Fibroblast of skin of right biceps (primary cell): ENCODE results near the gene CNTN5.
"Not testable (repeated sequence)": the region's sequence is repeated elsewhere in the genome, so short reads cannot be mapped to it uniquely, and the experiment has no call there.

ENCODE experiments used
- DNase-seq: peaks from one replicate; pipeline ENCODE4 v3.0.0-alpha.2; 2013

The CNTN5 gene

GRCh38 chr11:99803501-99803900, 782.8 kb downstream of the CNTN5 start:
- DNase-seq = no peak

DNA sequence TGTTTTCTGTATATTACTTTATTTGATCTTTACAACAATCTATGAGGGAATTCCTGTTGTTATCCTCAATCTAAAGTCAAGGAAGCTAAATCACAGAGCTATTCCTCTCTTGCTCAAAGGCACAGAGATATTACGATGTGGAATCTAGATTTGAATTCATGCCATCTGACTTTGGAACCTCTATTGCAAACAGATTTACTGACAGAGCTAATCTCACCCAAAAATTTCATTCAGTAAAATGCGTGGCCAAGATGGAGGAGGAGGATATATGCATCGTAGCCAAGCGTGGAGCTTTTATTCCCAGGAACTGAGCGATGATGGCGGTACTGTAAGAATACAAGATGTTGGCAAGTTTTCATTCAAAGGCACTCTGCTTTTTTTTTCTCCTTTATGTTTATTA, 791.8 kb downstream of the CNTN5 start:
- no peak for DNase-seq

- no peak for DNase-seq
Observed at GRCh38 chr11:99814021-99814420, 793.3 kb downstream of the CNTN5 start.

- no peak for DNase-seq
Observed at GRCh38 chr11:99814738-99815137, 794.0 kb downstream of the CNTN5 start.

DNA sequence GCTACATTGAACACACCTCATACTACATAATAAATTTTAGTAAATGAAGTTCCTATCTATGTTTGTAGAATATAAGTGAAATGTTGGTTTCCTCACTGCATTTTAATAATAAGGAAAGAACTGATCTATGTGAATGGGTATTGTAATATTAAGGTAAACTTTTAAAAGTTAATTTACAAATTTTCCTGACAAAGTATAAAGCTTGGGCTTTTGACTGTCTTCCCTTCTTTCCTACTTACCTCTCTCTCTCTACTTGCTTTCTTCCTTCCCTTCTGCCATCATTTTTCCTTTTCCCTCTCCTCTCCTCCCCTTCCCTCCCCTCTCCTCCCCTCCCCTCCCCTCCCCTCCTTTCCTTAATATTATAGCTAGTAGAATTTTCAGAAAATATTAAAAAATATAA, 798.2 kb downstream of the CNTN5 start:
- no peak for DNase-seq

- DNase-seq = no peak
Observed at GRCh38 chr11:99822846-99823565, 802.3 kb downstream of the CNTN5 start.

- not testable (repeated sequence) for DNase-seq
Observed at GRCh38 chr11:99836739-99837138, 816.0 kb downstream of the CNTN5 start.

GRCh38 chr11:99841885-99842284, 821.1 kb downstream of the CNTN5 start:
- no peak for DNase-seq

- DNase-seq = peak; percentile 1
Observed at GRCh38 chr11:99865951-99866350, 845.2 kb downstream of the CNTN5 start.

DNA sequence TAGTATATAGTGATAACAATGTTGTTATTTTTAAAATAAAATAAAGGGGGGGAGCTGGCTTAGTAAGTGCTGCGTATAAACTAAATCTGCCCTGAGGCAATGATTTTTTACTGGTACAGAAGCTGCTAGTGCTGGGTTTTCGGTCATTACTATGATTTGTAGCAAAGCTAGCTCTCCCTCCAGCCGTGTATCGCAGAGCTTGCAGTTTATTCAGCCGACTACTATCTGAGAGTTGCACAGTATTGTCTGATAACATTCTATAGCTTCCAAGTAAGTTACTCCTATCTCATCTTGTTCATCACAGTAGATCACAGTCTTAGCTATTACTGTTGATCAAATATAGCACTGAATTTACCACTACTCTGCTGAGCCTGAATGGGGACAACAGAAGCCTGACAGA, 860.9 kb downstream of the CNTN5 start:
- no peak for DNase-seq

DNA sequence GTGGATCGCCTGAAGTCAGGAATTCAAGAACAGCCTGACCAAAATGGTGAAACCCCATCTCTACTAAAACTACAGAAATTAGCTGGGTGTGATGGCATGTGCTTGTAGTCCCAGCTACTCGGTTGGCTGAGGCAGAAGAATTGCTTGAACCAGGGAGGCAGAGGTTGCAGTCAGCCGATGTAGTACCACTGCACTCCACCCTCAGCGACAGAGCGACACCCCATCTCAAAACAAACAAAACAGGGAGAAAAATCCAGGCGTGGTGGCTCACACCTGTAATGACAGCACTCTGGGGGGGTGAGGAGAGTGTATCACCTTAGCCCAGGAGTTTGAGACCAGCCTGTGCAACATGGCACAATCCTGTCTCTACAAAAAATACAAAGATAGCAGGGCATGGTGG, 864.0 kb downstream of the CNTN5 start:
- DNase-seq = no peak

- no peak for DNase-seq
Observed at GRCh38 chr11:99887481-99887880, 866.7 kb downstream of the CNTN5 start.

DNA sequence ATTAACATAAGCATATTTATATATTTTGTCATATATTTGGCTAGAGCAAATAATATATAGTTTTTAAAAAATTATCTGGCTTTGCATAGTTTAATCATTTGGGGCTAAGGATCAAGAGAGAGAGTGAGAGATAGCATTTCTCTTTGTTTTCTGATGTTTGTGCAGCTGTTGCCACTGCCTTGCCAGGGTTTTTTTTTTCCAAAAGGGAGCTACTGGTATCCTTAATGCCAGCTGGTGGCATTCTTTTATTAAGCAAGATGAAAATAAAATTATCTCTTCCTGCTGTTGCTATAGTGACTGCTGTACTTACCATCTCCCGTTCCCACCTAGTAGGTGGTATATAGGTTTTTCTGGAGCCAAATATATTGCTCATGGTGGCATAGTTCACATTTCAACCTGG, 873.1 kb downstream of the CNTN5 start:
- no peak for DNase-seq

DNA sequence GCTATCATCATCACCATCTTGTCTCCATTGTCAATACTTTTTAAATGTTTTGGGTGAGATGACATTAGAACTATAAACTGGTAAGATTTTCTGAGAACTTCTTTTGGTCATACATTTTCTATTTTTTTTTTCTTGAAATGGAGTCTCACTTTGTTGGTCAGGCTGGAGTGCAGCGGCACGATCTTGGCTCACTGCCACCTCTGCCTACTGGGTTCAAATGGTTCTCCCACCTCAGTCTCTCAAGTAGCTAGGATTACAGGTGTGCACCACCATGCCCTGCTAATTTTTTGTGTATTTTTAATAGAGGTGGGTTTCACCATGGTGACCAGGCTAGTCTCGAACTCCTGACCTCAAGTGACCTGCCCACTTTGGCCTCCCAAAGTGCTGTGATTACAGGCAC, 880.4 kb downstream of the CNTN5 start:
- no peak for DNase-seq

DNA sequence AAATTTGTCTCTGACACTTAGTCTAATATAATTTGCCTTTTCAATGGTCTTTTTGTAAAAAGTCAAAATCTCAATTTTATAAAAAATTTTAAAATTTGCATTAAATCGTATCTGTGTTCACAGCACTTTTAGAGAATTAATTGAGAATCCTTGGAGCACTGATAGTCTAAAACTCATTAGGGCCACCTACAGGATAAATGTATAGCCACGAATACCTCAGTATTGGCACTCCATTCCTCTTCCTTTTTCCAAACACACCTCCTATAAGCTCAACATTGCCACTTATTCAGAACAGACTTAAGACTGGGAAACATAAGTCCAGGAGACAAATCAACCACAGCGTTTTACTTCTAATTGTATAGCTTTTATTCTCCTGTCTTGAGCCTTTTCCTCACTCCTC, 890.4 kb downstream of the CNTN5 start:
- no peak for DNase-seq

DNA sequence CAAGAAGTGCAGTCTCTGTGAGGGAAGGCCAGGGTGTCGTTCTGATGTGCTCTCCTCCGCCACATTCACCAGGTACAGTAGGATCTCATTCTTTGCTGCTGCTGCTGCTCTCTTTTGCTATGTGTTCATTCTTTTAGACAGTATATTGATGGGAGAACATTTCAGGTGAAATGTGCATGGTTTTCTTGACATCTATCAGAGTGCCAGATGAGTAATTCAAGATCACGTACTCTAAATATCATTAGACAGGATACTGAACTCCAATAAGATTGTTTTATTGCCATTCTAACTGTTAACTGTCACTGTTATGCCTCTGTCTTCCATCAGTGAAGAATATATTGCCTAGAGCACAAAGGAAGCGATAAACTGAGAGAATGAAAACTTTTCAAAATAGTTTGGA, 895.3 kb downstream of the CNTN5 start:
- DNase-seq = no peak

DNA sequence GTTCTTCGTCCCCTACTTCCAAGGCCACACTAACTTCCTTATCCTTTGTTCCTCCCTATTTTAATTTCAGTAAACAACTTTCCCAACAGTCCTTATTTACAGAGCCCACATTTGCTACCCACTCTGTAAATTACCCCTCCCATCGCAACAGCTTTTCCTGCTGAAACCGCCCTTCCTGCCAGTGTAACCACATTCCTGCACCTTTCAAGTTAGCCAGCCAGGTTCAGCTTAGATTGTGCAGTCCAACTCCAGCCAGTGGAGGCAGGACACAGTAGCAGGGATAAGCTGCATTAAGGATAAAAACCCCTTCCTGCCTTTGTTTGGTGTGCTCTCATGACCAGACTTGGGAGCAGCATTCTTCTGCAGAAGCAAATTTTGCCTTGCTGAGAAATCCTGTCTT, 898.0 kb downstream of the CNTN5 start:
- no peak for DNase-seq

- DNase-seq = no peak
Observed at GRCh38 chr11:99920956-99921355, 900.2 kb downstream of the CNTN5 start.

DNA sequence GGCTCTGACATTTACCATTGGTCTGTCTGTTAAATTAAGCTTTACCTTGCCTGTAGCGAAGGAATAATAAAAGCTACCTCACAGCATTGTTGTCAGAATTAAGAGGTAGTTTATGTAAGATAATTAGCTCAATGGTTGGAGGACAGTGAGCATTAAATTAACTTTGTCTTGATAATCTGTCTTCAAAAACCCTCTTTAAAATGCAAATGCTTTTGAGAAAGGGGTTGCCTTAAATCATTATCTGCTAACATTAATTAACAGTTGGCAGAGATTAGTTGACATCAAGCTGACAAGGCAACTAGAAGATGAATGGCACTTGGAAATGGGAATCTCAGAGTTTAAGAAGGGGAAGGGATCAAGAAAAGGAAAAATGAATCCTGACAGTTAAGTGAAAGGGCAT, 905.2 kb downstream of the CNTN5 start:
- DNase-seq = no peak

- no peak for DNase-seq
Observed at GRCh38 chr11:99932684-99933083, 911.9 kb downstream of the CNTN5 start.

GRCh38 chr11:99934008-99934407, 913.3 kb downstream of the CNTN5 start:
- DNase-seq = no peak

GRCh38 chr11:99937330-99937729, 916.6 kb downstream of the CNTN5 start:
- no peak for DNase-seq

DNA sequence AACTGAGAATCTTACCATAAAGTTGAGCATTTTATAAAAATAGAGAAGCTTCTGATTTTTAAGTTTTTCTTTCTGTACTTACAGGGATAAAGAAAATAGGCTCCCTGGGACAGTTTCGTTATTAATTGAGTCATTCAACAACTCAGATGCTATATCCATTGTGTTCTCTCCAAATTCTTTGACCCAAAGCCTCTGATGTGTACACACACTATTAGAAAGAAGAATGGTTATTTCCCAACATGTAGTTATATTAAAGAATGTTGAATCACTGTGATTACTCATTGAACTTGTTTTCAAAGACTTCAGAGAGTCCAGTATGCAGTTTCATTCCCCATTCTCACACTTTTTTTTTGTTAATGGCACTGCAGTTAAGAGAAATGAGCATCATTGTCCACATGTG, 932.1 kb downstream of the CNTN5 start:
- no peak for DNase-seq

GRCh38 chr11:99960536-99960935, 939.8 kb downstream of the CNTN5 start:
- no peak for DNase-seq

DNA sequence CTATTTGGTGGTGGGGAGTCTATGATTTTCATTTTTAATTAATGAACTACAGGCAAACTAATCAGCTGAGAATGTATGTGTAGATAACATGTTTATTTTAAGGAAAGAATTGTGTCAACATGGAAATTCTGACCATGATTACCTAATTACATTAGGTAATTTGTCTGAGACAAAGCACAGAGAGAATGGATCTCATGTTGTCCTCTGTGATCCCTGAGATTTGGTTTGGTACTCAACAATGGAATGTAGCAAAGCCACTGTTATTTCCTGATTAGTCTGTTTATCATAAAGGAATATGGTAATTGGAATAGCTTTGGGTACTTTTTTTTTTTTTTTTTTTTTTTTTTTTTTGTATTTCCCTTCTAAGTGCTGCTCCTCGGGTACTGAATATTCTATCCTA, 947.6 kb downstream of the CNTN5 start:
- DNase-seq = no peak

DNA sequence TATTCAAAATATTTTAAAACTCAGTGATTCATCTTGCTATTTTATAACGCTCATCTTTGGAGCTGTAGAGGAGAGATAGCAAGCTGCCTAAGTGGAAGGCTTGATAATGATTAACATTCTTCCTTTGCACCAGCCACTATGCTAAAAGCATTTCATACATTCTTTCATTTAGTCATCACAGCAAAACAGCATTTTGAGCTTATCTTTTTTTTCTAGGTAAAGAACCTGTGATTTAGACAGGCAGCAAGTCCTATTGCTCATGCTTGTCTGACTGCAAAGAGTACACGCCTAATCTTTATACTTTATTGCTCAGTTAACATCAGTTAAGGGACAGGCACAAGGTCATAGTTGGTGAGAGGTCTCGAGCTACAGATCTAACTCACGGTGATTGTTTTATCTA, 953.2 kb downstream of the CNTN5 start:
- DNase-seq = no peak
